Measurements from ENCODE around the gene POTEI.
"Not testable (repeated sequence)": the region's sequence is repeated elsewhere in the genome, so short reads cannot be mapped to it uniquely, and the experiment has no call there.

GRCh38 chr2:130527365-130527967, 18.3 kb upstream of the POTEI start:
- TF ChIP-seq CTCF (IDR thresholded peaks at IDR 0.05 in 8 of 11, conservative IDR thresholded peaks at IDR 0.05 in 3 of 11); POLR2A (IDR thresholded peaks at IDR 0.05): not testable (repeated sequence)

All from spleen (tissue), 7 donors.